Hematopoietic multipotent progenitor cell treated with erythropoietin and hydrocortisone succinate and interleukin-3 and kit ligand, for 4 days (in vitro differentiated cells): Measurements from ENCODE around the gene ERG.
A peak's percentile ranks its signal among the peaks of the same experiment; 100 is the strongest.

Experiments
- DNase-seq: peaks from one replicate; pipeline ENCODE4 v3.0.0-alpha.2; 2015

ERG gene

DNA sequence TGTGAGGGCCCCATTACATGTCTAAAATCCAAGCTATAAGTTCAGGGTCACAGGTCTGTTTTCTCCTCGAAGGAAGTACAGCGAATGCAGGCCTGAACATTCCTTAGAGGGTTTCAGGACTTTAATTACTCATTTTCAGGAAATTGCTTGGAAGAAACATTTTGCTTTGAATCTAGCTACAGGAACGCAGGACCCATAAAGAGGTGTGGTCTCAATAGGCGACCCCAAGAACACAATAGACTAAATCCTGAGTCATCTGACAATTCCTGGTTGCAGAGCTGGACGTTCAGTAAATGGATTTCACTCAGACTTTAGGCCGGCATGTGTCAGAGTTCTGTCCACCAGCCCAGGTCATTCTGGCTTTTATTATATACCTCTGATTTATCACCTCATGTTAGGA is 1.0 kb upstream of the ERG start:
- no peak for DNase-seq

GRCh38 chr21:38496224-38496623 is 2.1 kb downstream of the ERG start:
- DNase-seq: peak; percentile 66

DNA sequence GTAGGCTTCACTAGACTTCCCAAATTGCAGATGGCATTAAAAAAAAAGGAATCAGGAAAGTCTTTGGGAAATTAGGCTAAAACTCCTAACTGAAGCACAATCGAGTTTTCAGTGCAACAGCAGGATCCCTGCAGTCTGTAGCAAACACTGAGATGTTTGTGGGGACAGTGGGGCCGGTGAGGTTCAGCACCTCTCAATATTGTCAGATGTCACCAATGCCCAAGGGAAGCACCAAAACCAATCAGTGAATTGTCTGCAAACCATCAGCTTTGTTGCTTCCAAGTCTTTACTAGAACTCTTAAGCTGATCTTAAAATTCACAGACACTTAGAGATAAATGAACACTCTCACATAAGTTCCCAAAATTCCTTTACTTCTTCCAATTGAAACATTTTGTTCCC is 2.6 kb downstream of the ERG start:
- peak; percentile 63 for DNase-seq

DNA sequence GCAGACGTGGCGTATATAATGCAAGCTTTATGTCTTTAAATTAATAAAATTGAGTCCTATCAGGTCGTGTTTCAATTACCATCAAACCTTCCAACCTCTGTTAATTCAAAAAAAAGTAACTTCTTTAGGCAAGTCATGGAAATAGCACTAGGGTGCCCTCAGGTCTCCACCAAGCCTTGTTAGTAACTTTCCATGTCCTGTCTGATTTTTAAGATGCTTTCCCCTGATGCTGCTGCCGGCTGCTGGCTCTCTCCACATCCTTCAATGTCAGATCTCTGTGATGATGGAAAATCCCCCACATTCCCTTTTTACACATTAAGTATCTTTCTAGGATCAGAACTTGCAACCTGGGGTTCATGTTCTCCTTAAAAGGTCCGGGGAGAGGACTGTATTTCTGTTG is 3.0 kb downstream of the ERG start:
- DNase-seq: peak; percentile 47

GRCh38 chr21:38494703-38495102 is 3.6 kb downstream of the ERG start:
- peak; percentile 67 for DNase-seq

- DNase-seq: no peak
Measured at GRCh38 chr21:38494251-38494642, 4.0 kb downstream of the ERG start.

DNA sequence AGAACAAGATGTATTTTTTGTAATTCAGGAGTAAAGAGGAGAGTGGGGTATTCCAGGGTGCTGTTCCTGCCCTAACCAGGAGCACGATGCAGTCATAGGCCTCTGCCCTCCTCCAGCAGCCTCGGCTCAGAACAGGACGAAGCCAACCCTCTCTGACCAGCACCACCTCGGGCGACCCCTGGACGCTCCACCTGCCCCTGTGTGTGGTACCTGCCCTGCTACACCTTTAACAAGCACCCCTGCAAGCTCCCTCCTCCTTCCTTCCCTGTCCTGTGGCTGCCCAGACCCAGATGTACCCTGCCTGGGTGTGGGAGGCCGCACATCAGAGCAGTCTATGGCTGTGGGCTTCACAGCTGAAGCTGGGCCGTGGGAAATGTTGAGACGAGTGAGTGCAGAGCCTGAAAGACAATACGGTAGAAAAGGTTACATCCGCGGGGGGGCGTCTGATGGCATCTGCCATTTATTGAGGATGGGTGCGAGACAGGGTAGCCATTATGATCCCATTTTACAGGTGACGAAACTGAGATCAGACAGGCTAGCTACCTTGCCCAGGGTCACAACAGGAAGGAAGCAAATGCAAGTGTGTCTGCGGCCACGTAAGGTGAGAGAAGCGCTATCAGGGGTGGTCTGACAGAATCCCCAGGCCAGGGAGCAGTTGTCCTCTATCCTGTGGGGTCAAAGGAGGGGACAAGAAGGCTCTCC is 4.6 kb downstream of the ERG start:
- no peak for DNase-seq

DNA sequence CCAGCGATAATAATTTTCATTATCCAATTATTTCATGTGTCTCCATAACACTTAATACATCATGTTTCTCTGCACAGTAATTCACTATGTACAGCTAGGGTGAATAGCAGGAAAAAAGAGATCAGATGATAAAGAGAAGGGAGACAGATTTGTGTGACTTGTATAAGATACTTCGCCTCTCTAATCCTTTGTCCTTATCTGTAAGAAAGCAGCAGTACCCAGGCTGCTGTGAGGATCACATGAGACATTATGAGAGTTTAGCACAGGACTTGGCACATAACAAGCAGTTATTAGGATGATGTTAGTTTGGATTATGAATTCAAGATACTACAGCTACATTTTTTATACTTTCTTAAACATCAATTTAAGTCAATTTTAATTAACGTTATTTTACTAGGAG is 6.3 kb downstream of the ERG start:
- DNase-seq: peak; percentile 85

DNA sequence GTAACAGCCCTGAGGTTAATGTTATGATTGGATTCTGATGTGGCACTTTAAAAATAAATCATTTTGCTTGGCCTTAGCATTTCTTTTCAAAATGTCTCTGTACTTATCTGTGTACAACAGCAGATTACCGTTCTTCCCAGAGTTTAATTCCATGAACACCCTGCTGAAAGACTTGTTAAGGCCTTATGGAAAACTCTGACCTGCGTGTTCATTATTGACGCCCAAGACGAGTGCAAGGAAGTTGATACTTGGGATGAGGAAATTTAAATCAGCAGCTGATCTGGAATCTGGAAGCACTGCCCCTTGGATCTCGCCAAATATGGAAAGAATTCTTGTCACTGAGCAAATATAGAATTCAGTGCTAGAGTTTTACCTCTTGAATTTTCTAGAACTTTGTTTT is 6.7 kb downstream of the ERG start:
- no peak for DNase-seq

DNA sequence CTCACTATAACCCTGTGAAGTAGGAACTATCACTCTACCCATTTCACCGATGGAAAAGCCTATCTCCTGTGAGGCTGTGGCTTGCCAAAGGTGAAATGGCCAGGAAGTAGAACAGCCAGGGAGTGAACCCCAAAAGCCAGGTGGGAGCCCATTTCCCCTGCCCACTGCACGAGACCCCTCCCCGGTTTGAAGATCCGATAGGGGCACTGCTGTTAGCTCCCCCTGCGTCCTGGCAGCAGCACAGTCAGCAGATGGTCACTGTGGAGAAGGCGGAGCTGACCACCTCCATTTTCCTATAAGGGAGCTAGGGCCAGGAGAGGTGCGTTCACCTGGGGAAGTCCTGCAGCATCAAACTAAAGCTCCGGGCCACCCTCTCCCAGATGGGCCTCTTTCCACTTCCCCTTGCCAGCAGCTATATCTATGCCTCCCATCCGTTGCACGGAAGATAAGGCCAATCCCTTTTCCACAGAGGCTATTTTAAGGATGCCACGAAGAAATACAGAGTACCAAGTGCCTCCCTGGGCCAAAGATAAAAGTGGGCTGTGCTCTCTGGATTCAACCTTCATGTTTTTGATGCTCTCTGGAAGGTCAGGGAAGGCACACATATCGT is 7.8 kb downstream of the ERG start:
- peak; percentile 69 for DNase-seq

DNA sequence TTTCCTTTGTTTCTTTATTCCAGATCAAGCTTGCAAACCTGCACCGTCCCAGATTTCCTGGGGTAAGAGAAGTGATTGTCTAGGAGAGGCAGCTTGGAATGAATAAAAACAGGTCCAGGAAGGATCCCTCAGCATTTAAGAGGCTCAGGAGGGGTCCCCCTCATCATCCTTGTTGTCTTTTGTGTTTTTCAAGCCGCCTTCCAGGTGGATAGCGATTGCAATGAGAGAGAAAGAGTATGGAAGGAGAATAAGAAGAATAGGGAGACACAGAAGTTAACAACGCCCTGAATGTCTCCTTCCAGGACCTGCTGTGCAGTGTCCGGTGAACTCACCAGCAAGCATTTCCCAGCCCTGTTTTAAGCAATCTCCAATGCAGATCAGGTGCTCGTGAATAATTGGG is 8.5 kb downstream of the ERG start:
- no peak for DNase-seq

DNA sequence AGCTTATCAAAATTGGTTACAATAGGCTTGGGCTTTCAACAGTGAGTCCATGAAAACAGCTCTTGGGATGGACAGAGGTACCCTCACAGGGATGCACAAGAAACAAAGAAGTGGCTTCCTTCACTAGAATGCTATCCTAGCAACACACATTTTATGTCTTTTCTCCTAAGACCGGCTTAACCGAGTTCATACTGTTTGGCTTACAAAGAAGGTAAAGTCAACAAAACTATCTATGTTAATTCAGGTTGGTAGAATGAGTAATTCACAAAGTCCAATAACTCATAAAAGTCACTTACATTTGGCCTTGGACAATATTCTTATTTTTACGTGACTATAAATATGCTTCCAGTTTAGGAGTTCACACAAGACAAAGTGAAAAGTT is 9.0 kb downstream of the ERG start:
- no peak for DNase-seq

DNA sequence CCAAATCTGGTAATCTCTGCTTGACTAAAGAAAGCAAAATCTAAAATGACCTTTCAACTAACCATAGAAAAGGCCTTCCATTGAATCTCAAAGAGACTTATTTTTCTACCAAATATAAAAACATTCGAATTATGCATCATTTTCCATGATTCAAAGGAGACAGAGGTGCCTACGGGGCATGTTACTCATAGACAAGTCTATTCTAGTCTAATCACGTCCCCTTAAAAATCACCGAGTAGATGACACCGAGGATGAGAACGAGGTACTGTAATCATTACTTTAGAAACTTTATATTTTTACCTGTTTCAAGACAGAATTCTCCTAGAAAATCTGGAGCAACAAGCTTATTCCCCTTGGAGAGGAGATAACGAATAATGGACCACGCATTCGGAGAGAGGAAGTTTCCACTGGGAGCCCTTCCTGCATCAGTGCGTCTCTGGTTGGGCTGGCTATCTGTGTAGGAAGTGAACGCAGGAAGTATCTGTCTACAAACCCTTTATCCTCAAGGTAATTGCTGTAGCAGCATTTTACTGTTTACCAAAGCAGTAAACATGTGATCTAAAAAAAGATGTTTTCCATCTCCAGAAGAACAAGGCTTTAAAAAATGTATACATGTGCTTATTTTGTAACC is 9.5 kb downstream of the ERG start:
- peak; percentile 50 for DNase-seq

DNA sequence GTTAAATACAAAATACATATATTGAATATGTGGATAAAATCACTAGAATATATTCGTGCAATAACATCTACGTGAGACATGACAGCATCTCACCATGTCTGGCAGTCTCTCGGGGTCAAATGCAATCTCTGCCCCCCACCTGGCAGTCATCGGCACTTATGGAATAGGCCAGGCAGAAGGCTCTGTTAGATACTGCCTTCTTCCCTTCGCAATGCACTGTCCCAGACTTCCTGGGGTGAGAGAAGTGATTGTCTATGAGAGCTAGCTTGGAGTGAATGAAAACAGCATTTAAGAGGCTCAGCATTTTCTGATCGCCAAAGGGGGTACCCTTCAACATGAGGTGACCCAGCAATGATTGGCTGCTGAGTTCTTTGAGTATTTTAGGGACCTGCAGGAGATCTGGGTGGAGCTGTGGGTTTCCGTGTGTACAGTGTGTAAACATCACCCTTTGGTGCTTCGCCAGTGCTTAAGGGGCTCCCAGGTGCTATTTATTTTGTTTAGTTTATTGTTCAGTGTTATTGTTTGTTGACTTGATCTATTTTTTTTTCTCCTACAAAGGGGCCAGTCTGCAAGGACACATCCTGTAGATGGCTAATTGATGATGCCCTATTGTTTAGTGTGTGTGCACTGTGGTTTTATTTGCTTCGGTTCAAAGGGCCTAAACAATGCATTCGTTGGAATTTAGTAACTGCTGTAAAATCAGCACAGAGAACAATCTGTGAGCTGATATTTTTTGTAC is 10.2 kb downstream of the ERG start:
- DNase-seq: peak; percentile 54

DNA sequence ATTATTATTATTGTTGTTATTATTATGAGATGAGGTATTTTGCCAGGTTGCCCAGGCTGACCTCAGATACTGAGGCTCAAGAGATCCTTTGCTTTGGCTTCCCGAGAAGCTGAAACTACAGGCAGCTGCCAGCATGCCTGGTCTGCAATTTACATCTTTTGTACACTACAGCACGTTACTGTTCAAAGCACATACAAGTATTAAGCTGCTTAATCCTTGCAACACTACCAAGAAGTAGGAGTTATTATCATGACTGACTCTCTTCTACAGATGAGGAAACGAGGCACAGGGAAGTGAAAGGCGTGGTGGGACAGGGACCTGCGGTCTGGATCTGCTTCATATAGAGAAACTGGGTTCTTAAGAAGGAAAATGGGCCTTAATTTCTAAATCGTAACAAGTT is 11.6 kb downstream of the ERG start:
- DNase-seq: peak; percentile 63

GRCh38 chr21:38486221-38486620 is 12.1 kb downstream of the ERG start:
- DNase-seq: no peak

DNA sequence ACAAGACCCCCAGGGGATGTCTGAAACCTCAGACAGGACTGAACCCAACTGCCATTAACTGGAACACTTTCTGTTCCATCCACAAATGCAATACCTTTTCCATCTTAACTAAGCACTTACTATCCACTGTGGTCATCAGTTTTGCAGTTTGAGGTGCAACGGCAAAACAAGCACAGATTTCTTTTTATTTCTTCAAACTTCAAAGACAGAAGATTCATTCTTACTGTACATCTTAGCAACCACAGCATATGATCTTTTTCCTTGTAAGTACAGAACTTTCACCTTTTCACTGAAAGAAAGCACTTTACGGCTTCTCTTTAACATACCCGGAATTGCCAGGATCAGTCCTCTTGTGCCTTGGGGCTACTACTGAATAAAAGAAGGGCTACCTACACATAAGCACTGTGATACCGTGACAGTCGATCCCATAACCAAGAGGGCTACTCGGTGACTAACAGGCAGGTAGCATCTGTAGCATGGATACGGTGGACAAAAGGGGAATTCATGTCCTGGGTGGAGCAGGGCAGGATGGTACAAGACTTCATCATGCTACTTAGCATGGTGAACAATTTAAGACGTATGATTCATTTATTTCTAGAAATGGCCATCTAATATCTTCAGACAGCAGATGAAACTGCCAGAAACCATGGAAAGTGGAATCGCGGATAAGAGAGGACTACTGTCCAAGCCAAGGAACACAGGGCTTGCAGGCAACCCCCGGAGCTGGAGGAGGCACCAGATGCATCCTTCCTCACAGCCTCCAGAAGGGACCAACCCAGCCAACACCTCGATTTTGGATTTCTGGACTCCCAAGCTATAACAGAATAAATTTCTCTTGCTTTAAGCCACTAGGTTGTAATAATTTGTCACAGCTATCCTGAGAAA is 18.4 kb downstream of the ERG start:
- no peak for DNase-seq

DNA sequence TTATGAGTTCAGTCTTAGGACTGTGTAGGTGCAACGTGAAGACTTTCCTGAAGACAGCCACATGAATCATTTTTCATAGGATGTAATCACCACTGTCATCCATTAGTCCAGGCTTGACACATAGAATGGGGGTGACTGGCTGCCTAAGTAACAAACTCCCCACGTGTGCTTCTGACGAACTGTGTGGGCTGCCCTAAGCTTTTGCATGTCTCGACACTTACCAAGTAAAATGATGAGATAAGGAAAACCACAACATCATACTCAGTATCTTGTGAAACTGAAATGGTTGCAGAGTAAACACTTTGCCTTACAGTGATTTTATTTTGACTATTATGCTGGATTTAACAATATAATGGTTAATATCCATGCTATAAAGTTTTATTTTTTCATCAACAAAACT is 19.5 kb downstream of the ERG start:
- peak; percentile 89 for DNase-seq

- peak; percentile 92 for DNase-seq
Measured at GRCh38 chr21:38477226-38477625, 21.1 kb downstream of the ERG start.

DNA sequence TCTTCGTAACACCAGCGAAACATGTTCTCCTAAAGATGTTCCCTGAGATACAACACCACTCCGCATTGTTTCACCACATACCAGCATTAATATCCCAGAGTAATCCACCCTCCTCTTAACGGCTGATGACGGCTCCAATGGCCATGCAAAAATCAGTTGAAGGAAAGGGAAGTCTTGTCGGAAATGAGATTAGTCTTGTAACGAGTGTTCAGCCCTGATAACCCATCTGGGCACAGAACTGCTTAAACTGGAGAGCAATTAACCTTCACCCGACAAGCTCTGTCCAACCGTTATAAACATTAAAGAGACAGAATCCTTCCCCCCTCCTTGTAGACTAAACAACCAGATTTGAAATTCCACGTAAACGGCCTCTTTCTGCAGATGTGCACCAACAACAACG is 21.9 kb downstream of the ERG start:
- DNase-seq: peak; percentile 98

DNA sequence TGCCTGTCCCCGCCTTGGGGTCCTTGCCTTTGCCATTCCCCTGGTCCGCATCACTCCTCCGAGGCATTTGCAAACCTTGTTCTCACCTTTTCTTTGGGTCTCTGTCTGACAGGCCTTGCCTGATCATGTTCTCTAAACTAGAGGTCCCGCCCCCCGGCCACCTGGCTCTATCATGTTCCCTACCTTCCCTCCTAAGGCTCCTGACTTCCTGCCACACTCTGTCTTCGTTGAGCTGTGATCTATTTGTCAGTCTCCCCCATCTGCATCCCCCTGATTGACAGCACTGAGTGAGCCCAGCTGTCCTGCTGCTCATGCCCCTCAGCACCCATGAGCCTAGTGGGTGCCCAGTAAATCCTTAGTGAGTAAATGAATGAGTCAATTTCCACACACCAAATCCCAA is 22.8 kb downstream of the ERG start:
- peak; percentile 54 for DNase-seq

DNA sequence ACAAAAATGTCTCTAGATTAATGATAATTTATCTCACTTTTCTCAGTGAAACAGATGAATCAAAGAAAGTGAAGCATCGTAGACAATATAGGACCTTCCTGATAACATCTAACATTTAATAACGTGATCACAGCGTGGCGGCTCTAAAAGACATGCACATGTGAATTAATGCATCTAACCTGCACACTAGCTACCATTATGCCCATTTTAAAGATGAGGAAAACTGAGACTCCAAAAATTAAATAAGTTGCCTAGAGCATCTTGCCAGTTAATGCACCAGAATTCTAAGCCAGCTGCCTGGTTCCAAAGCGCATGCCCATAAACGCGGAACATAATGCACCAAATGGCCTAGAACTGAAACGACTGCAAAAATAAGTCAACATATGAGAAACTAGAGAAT is 23.5 kb downstream of the ERG start:
- DNase-seq: no peak

GRCh38 chr21:38474124-38474523 is 24.2 kb downstream of the ERG start:
- DNase-seq: peak; percentile 49
